GM19238 (cell line): ENCODE data around the gene ACACA.

Experiments
- DNase-seq: peaks from one replicate; pipeline ENCODE4 v3.0.0; 2011; ENCODE audit warnings: low spot score; ENCODE audit not compliant: insufficient read length

Gene ACACA

DNA sequence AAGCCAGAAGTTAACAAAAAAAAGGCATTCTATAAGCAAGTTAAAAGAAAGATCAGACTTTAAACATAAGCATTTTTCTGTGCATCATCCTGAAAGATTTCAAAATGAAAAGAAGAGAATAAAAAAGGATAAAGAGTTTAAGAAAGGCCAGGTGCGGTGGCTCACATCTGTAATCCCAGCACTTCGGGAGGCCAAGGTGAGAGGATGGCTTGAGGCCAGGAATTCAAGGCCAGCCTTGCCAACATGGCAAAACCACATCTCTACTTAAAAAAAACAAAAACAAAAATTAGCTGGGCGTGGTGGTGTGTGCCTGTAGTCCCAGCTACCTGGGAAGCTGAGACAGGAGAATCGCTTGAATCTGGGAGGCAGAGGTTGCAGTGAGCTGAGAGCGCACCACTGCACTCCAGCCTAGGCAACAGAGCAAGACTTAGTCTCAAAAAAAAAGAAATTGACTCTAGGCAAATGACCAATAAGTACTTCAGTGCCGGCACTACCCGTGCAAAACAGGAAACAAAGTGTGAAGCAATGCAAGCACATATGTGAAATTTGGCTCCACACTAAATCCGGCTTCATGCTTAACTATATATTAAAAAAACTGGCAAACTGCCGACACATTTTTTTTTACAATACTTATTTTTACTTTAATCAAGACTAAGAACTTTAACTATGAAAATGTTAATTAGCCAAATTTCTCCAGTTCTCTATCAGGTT, 114.1 kb downstream of the ACACA start:
- DNase-seq, result no peak

DNA sequence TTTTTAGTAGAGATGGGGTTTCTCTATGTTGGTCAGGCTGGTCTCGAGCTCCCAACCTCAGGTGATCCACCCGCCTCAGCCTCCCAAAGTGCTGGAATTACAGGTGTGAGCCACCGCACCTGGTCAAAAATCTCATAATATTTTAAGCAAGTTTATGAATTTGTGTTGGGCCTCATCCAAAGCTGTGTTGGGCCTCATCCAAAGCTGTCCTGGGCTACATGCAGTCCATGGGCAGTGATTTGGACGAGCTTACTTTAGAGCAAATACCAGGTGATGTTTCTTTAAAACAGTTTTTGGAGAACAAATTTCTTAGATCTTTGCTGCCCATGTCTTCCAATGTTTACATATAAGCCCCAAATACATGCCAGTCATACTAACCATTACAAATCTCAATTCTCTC, 115.3 kb downstream of the ACACA start:
- no peak for DNase-seq

DNA sequence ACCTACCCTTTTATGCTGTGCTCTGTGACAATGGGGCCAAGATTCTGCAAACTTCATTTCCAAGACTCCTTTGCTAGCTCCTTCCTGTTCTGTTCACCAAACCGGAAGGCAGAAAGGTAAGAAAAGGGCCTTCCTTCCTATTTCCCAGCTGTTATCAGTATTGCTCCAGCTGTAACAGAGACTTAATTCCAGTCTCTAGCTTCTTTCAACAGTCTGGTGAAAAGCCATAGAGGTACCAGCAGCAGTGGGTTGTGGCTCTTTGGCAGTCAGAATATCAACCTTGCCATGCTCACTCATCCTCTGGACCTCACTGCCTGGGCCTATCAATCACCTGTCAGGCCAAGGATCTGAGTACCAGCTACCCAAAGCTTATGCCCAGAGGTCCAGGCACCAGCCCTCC, 120.2 kb downstream of the ACACA start:
- no peak for DNase-seq

DNA sequence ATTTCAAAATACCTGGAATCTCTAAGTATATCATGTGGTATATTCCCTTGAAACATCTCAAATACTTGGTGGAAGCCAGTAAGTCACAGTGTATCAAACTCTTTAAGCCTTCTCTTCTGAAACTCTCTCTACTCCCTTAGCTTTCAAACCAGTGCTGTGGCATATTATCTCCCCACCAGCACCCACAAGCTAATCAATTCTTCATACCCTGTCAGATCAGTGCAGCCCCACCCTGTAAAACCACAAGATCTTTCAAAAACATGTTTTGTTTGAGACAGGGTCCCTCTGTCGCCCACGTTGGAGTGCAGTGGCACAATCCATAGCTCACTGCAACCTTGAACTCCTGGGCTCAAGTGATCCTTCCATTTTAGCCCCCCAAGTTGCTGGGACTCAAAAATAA, 122.4 kb downstream of the ACACA start:
- no peak for DNase-seq

DNA sequence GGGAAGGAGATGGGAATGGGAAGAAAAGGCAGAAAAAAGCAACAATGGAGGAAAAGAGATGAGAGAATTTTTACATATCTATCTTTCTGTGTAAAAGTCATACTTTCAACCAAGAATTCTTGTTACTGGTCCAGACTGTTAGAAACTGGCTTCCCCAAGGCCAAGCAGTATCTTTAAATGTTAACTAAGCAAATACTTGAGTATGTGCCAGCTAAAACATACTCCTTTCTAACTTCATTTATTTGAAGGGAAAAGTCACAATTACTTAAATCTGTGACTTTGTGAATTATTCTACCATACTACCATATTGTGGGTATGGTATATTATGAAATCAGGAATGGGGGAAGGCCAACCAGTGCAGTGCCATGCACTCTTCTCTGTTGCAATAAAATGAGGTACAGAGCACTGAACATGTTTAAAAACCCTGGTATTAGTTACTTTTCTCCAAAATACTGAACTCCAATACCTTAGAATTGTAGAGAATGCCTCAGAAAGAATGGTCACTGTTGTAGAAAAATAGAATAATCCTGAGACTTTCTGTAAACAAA, 123.1 kb downstream of the ACACA start:
- no peak for DNase-seq

DNA sequence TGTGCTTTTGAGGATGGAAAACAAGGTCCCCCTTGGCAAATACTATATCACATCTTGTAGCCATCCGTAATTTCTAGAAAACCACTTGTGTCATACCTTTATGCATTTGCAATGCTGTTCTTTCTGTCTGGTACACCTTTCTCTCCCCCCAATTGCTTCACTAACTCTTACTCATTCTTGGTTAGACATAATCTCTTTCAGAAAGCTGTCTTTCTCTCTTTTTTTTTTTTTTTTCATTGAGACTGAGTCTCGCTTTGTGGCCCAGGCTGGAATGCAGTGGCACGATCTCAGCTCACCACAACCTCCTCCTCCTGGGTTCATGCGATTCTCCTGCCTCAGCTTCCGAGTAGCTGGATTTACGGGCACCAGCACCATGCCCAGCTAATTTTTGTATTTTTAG, 125.8 kb downstream of the ACACA start:
- DNase-seq, result no peak

DNA sequence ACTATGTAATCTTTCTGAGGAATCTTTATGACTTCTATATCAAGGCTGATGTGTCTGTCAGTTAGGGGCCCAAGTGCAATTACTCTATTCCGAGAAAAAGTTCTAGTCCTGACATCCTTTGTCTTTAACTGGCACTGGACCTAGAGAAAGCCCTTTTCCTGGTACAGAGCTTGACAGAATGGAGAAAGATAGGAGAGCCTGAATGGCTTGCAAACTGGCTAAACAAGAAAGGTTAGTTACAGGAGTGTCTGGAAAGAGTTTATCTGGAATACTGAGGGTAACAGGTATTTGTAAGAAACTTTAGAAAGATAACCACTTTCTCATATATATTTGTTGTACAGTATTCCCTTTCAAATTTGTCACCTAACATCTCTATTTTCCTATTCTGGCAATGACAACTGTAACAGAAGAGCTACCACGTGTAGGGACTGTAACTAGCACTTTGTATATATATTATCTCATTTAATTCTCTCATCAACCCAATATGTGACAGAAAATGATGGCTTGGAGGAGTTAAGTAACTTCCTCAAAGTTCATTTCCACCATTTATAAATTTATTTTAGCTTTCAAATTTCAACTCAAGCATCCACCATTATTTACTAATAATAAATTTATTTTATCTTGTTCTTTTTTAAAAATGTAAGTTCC, 128.3 kb downstream of the ACACA start:
- no peak for DNase-seq

DNA sequence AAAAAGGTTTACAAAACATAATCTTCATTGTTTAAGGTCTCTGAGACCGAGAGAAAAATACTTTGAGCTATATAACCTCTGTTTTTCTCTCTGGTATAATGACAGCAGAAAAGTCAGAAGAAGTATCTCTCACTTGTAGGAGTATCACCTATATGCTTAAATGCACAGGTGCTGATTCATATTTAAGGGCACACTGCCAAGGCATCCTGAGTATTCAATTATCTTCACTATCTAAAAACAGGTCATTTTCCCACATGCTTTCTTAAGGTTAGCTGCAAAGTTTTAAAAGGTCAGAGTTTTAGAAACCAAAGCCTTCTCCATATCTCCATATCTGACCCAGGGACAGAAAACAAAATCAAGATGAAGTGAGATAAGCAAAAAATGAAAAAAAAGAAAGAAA, 130.2 kb downstream of the ACACA start:
- DNase-seq, result no peak

DNA sequence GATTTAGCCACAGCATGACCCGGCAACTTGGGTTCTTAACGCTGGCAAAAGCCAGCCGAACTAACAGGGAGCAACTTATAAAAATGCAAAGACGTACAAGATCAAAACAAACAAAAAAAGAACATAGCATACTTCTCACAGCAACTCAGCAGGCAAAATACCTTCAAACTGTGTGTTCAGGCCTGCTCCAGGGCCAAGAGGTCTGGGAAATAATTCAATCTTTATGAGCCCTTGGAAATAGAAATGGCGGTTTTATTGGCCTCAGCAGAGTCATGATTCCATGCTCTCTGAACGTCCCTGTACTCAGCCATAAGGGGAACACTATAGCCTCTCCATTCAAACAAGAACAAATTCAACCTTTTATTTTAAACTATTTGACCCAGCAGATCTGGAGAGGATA, 132.2 kb downstream of the ACACA start:
- no peak for DNase-seq

DNA sequence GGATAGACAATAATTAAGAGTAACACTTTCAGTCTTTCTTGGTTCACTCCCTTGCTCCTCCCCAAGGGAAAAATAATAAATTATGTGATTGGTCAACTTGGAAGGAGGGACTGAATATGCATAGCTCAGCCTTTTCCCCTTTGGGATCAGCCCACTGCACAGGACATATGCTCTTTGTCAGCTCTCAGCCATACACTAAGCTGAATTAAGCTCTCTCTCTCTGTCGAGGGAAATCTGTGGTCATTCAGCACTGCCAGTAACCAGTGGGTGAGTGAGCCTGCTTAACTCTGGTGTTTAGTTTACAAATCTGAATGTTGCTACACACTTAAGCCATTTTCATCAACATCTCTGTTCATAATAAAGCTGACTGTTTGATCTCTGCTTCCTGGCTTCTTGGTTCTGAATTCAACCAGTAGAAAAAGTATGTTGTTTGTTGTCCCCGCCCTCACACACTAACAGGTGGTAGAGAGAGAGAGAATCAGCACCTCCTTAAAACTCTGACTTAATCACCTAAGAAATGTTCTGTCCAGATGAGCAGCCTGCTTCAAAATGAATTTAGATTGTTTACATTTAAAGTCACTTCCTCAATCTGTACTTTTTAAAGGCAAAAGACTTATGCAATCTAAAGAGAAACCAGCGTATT, 133.1 kb downstream of the ACACA start:
- no peak for DNase-seq

DNA sequence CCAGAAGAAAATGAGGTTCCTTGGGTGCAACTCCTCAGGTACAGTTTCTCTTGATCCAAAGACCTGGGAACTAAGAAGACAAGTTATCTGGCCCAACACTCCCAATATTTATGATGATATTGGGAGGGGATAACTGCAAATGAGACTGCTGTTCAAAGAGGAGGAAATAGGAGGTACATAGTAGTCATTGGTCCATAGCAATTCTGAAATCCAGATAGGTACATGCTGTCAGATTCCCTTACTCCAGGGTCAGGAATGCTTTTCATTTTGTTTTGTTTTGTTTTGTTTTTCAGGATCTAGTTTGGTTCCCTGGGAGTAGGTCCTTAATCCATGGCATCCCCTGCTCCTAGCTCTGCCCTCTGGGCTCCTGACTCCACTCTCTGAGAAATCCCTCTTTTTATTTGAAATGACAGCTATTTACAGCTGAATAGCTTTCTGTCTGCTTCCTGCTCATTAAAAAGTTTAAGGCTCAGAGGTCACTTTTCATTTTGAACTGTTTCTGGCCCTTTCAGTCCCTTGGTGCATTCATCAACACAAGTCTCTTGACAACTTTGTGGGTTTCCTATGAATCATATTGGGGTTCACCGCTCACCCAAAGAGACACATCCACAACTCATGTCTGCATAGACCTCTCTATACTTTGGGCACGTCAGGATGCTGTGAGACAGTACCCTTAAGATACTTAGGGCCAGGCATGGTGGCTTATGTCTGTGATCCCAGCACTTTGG, 141.0 kb downstream of the ACACA start:
- DNase-seq, result no peak

DNA sequence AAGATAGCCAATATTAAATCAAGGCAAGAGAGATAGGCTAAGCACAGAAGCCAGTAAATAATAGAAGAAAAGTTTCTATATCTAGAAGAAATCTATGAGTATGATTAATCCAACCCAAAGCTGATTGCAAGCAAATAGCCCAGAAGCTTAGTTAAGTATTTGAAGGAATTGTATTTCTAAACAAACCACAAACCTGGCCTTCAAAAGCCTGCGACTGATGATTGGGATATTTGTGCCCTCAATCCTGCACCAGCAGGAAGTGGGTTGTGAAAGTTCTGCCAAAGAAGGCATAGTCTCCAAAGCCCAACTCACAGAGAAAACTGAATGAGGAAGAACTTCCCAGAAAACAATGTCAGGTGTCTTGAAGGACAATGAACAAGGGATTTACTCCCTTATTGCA, 145.3 kb downstream of the ACACA start:
- no peak for DNase-seq

DNA sequence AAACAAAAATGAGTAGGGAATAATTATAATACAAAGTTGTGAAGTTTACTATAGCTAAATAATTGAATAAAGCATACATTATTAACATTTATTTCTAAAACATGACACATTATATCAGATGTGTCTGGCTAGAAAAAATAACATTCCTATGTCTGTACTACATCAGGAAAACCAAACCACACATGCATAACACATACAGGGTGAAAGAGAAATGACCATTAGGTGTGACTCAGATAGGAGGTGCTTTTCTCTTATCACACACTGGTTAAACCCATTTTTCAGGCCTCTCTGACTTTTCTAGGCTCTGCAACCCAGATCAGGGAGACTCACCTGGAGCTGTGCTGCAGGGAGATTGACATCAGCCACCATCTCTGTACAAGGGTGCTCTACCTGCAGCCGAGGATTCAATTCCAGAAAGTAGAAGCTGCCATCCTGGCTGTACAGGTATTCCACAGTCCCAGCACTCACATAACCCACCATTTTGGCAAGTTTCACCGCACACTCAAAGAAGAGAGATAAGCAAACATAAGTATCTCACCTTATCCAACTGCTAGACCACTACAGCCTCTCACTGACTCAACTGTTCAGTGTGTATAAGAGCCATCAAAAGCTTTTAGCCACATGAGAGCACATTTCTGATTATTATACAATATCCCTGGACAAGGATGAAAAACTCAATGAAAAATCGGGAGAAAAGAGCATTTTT, 147.5 kb downstream of the ACACA start:
- no peak for DNase-seq

DNA sequence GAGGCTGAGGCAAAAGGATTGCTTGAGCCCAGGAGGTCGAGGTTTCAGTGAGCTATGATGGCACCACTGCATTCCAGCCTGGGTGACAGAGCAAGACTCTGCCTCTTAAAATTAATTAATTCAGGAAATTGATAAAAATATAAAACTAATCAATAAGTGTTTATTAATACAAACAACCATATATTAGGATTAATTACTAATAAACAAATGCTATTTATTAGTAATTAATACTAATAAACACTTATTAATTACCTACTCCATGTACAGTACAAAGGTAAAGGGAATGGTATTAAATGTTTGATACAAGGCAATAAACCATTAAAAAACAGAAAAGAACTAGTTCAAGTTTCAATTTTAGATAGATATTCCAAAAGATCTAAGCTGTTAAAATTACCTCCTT, 150.0 kb downstream of the ACACA start:
- DNase-seq, result no peak

DNA sequence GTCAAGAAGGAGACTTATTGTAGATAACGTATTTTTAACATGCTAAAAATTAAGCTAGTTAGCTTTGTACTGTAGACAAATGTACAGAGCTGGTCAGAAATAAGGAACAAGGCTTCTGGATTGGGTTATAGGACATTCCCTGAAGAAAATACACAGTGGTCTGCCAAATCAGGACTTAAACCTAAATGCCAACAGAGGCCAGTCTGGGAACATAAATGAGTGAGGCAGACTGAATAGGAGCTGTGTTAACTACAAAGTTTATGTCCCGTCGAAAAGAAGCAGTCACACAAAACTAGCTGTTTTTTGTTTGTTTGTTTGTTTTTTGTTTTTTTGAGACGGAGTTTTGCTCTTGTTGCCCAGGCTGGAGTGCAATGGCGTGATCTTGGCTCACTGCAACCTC, 151.2 kb downstream of the ACACA start:
- DNase-seq, result no peak

DNA sequence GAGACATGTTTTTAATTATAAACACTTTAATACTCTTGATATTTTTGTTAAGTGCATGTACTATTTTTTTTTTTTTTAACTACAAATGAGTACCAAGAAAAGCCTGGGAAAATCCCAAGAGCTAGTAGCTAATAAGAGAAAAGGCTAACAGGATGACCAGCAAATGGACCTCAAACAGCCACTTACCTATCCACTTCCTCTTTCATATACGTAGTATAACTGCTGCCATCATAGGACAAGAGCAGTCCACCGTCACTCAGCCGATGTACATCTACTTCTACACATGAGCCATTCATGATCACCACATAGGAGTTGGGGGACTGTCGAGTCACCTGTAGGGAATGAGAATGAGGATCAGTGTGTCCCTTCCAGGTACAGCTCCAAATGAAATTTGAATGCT, 158.8 kb downstream of the ACACA start:
- DNase-seq, result no peak

DNA sequence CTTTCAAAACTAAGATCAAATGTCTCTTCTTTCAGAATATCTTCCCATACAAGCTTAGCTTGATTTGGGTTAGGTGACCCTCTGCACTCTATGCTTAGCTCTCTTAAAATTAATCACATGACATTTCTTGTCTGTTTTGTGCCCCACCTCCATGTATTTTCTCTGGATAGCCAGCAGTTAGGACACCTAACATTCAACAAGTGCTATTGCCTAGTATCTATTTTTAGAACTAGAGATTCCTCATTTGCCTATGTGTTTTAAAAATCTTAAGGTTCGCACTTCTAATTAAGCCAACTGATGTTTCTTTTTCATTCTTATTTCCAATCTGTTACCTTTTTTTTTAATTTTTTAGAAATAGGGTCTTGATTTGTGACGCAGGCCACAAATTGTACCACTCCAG, 160.6 kb downstream of the ACACA start:
- no peak for DNase-seq

DNA sequence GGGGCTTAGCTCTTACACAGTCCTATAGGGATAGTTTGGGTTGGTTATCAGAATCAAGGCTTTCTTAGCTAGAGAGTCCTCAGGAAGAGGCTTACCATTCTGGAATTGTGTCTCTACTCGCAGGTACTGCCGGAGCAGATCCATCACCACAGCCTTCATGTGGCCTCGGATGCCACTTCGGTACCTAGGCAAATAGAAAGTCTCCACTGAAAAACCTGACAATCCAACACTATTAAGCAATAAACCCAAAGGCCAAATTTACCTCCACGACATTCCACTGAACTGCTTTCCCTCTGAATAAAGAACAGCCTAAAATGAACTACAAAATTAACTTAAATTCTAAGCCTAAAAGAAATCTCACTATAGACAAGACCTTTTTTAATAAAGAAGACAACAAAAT, 166.3 kb downstream of the ACACA start:
- no peak for DNase-seq

DNA sequence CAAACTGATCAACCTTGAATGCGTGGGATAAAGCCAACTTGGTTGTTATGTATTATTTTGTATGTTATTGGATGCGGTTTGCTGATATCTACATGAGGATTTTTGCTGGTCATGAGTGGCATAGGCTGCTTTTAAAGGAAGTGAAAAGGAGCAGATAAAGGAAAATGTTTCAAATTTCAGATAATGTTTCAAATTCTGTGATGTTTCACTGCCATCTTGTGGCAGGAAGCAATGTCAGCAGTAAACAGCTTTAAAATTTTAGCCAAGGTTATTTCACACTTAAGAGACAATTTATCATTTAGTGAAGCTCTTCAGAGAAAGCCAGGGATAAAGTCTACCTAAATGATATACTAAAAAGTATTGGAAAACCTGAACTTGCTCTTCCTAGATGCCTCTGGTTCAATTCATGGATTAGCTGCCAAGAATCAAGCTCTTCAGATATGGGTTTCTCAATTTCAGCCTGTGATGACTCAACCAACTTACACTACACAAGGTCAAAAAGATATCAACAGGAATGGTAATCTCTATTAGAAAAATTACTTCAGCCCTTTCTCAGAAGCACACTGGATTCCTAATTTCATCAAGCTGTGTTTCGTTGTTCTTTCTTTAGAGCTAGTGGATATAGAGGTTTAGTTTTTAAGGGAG, 166.8 kb downstream of the ACACA start:
- DNase-seq, result no peak

DNA sequence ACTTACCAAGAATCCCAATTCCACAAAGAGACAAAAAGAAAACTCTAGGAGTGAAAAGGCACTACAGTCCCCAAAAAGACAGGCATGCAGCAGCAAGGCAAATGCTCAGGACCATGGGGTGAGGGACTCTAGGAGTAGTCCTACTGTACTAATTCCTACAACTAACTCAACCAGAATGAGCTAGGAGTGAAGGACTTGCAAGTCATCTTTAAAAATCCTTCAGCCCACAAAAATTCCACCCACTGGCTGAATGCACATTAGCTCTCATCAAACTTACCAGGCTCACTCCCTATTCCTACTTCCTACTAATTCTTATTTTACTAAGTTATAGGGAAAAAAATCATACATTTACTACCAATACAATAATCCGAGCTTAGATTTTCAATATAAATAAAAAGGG, 172.5 kb downstream of the ACACA start:
- no peak for DNase-seq

DNA sequence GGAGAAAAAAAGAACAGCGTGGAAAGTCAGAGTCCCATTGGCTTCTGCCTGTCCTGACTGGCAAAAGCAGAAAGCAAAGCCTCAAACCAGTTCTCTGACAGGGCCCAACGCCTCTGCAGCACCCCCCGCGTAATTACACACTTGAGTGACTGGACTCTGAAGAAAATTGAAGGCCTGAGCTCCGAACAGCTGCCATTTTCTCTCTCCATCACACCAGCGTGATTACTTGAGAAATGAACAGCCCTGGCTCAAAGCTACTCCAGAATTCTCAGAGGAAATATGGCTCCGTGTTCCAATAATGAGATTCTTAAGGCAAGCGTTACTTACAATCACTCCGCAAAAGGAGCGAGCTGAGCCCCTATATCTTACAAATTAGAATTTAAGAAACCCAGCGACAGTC, 173.6 kb downstream of the ACACA start:
- DNase-seq, result no peak
